Forelimb muscle (tissue), 1 donor: Measurements from ENCODE around the gene COL11A1. TPM values are rescaled to one million over a fixed set of nuclear protein-coding genes. Genes with fewer than 3 reads are reported as not detected.
"Not testable (repeated sequence)": the region's sequence is repeated elsewhere in the genome, so short reads cannot be mapped to it uniquely, and the experiment has no call there.

Experiments used
- DNase-seq: peaks from one replicate; pipeline ENCODE4 v3.0.0-alpha.2; 2013; ENCODE audit warnings: low read depth
- polyA plus RNA-seq: library from polyadenylated mRNA; unstranded; fragments of 120-200 nt; gene quantifications from one replicate; pipeline ENCODE4 v1.2.1, GENCODE V29; 2013; ENCODE audit not compliant: insufficient read length

COL11A1 gene
- 31.6 TPM for polyA plus RNA-seq

DNA sequence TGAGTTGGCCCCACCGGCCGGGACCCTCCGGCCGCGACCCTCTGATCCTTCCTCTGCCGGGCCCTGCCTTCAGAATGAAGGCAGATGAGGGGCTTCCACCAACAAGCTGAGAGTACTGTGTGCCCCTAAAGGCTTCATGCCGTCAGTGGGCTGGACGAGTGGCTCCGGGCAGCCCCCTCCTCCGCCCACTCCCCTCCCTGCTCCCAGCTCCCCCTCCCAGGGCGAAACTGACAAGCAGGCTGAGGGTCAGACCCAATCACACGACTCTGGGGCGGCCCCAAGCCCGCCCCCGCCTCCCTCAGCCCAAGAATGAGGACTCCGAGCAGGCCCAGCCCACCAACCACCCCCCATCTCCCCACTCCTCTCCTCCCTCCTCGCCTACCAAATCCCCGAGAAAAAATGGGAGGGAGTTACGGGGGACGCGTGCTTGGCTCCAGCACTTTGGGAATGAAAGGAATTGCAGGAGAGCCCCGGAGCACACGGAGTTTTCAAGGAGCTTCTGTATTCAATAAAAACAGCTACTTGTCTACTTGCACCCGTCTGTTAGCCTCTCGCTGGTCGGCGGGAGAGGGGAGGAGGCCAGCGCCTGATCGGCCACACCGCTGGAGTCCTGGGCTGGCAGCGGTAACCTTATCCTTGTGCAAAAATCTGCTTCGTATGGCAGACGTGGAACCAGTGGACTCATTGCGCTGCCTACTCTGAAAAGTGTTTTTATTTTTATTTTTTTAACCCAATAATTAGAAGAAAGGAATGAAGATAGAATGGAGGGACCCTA lies at the start of gene COL11A1:
TSS of gene COL11A1 (minus strand) at position 147 of the 775 bp plus-strand sequence. CDS start 344 bp downstream, outside the sequence.
- DNase-seq, result no peak

DNA sequence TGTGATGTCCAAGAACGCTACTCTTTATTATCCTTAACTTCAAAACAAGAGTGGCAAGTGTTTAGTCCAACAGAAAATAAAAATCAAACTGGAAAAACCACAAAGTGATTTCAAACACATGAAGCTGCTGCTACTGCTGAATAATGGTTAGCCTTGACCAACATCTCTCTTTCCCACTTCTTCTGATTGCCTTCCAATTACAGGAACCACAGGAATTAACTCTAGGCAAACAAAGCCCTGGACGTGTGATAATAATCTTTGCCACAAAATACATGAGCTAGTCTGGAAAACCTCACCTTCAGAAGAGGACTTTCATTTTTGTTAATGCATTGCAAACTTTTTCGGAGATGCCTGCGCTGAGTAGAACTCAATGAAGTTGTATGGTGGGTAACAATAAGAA lies 48.6 kb upstream of the COL11A1 start:
- DNase-seq, result no peak

DNA sequence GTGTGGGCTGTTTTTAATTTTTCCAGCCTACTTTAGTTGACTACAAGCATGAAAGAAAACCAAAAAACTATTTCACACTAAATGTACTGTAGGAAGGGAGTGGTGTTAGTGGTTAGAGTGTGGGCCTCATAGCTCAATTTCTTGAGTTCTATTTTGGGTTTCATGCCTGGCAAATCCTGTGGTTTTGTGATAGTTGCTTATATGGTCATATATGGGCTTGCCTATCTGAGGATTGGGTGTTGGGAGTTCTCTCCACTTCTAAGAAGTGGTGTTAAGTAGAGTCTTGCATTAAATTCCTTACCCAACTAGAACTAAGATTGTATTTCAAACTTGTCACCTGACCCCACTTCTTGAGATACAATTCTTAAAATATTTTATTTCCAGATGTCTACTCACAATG lies 37.8 kb upstream of the COL11A1 start:
- DNase-seq, result no peak

DNA sequence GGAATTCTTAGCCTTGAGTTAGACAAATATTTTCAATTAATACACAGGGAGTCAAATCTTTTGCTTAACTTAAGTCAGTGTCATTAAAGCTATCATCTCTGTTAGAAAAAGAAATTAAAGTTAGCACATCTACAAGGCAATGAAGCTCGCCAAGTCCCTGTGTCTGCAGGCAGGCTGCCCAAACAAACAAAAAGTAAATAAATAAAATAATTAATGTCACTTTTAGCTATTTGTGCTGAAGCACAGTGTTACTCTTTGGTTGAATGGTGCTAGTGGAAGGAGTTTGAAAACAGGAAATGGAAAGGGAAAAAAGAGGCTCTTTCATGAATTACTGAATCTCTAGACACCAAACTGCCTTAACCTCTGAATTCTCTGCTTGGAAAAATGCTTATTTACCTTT lies 37.1 kb upstream of the COL11A1 start:
- no peak for DNase-seq

DNA sequence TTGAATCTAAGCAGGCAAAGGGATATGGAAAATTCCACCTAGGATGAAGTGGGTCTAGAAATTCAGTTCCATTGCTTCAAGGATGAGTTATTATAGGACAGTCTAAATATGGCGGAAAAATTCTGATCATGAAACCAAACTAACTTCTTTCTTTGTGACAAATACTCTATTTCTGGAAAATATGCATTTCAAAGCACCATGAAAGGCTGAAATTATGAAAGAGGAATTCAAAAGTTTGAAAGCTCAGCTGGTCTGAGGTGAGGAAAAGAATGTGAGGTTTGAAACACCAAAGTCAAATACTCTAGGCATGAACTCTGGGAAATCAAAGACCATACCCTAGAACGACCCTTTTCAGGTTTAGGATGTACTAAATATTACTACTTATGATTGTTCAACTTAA lies 36.4 kb upstream of the COL11A1 start:
- DNase-seq, result no peak

DNA sequence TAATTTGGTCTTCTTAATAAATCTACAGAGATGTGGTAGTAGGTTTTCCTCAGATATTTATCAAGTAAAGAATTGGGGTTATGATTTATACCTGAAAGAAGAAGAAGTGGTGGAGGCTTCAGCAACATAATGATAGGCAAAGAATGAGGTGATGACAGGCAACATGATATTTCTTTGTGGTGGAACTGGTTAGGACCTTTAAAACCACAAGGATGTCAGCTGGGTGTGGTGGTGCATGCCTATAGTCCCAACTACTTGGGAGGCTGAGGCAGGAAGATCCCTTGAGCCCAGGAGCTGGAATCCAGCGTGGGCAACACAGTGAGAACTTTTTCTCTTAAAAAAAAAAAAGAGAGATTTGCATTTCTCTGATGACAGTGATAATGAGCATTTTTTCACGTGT lies 34.1 kb upstream of the COL11A1 start:
- DNase-seq, result no peak

DNA sequence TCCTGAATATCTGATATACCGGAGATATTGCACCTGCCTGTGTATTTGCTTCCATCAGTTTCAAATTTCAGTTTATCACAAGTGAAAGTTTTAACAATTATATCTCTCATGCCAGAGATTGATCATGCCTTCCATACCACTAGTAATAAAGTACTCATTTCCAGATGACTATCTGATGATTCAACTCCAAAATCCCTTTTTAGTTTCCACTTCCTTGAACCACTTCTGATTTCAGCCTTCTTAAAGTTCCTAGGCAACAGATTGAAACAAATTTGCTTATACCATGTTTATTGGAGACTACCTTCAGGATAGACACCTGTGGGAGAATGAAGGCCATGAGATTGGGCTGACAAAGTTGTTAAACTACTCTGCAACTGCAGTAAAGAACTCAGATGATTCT lies 21.5 kb upstream of the COL11A1 start:
- no peak for DNase-seq

DNA sequence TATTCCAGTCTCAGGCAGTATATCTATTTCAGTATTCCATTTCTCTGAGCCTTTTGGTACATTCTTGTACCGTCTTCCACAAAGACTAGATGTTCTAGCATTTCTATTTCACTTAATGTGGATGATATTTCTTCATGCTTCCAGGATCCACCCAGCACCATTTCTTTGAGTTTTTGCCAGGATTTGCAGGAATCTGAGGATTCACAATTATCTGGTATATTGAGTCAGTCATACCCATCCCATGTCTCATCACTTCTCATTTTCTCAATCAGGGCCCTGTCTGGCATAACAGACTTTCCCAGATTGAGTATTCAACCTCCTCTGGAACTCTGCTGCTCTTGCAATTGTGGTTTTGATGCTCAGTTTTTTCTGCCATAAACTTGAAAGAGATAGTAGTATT lies 20.9 kb upstream of the COL11A1 start:
- no peak for DNase-seq

DNA sequence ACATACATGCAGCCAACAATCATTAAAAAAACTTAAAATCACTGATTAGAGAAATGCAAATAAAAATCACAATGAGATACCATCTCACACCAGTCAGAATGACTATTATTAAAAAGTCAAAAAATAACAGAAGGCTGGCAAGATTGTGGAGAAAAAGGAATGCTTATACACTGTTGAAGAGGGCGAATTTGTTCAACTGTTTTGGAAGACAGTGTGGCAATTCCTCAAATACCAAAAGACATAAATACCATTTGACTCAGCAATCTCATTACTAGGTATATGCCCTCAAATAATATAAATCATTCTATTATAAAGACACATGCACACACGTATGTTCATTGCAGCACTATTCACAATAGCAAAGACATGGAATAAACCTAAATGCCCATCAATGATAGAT lies 19.9 kb upstream of the COL11A1 start:
- not testable (repeated sequence) for DNase-seq

DNA sequence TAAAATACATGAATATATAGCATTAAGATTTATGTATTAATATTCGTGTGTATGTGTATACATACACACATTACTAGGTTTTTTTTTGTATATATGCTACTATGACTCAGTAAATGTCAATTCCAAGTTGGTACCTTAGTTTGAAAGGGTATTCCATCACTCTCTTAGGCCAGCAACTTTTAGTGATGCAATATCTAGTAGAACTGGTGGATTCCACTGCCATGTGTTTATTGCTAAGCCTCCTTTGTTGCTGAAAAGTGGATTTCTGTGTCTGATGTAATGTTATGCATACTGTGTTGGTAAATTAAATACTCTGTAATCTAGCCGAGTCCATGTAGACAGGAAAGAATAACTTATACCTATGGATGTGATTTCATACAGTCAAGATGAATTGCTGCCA lies 16.9 kb upstream of the COL11A1 start:
- no peak for DNase-seq

DNA sequence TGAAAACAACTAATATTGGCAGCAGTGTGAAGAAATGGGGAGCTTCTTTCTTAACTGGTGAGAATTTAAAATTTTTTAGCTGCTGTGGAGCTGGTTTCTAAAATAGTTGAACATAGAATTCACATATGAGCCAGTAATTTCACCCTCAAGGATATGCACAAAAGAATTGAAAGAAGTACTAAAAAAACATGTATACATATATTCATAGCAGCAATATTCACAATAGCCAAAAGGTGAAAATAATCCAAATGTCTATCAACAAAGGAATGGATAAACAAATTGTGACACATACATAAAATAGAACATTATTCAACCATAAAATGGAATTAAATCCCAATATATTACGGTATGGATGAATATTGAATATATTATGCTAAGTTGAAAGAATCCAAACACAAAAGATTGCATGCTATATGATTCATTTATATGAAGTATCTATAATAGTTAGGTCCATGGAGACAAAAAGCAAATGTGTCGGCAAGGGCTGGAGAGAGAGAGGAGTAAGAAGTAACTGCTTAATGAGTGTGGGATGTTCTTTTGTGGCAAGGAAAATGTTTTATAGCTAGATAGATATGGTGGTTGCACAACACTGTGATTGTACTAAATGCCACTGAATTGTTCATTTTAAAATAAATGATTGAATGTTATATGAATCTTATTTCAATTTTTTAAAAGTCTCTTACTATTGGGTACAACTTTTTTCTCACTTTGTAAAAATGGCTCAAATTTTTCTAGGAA lies 14.8 kb upstream of the COL11A1 start:
- no peak for DNase-seq

DNA sequence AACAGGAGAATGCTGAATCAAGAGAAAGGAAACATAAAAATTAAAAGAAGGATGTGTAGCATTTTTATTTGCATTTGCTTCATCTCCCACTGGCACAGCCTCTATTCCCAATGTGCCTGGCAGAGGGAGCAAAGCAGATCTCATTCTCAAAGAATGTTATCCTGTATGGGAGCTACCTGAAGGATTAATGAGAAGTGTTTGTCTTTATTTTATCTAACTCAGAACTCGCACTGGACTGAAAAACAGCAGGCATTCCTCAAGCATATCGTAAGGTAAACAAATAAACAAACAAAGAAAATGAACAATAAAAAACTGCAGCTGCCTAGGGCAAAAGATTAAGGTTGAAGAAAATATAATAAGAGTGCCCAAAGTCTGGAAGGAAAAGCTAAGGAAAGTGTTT lies 12.7 kb upstream of the COL11A1 start:
- no peak for DNase-seq

DNA sequence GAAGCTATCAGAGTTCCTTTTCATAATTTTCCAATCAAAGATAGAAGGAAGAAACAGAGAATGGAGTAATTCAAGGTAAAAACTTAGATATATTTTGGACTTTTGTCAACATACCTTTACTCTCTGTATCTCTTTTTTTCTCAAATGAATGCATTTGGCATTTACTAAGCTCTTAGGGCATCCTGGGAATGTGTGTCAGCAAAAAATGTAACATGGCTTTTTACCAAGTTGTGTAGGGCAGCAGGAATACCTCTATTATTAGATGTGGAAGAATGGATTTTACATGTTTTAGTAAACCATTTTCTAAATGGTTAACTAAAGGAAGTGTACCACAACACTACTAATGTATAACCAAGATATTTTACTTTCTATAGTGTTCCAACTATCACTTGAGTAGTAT lies 4.2 kb upstream of the COL11A1 start:
- no peak for DNase-seq

DNA sequence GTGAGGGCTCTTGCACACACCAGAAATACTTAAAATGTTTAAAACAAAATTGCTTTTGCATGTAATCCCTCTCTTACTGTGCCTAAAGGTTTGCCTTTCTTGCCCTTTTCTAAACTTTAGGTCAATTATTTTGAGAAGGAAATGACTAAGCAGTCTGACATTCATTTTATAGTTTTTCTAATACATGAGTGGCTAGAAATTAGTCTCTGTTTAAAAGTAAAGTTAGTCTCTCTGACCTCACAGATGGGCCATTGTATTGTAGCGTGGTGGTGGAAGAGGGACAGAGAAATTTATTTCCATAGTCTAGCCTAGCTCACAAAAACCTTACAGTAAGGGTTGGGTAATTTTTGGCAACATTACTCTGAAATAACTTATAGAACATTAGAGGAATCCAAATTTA lies 3.6 kb upstream of the COL11A1 start:
- no peak for DNase-seq

DNA sequence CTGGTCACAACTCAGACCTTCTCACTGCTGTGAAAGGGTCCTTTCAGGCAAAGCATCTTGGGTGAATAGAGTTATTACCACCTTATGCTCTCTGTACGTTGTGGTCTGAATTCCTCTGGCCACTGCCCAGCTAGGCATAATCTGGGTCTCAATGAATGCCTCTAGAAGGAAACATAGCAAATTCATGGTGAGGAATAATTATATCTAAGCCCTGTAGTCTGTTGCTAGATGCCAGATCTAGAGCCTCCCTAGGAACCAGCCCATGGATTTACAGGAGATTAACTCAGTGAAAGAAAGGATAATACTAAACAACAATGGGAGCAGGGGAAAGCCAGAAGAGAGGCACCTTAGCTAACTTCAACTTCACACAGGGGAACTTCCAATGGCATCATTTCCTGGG lies 2.4 kb upstream of the COL11A1 start:
- DNase-seq, result no peak

DNA sequence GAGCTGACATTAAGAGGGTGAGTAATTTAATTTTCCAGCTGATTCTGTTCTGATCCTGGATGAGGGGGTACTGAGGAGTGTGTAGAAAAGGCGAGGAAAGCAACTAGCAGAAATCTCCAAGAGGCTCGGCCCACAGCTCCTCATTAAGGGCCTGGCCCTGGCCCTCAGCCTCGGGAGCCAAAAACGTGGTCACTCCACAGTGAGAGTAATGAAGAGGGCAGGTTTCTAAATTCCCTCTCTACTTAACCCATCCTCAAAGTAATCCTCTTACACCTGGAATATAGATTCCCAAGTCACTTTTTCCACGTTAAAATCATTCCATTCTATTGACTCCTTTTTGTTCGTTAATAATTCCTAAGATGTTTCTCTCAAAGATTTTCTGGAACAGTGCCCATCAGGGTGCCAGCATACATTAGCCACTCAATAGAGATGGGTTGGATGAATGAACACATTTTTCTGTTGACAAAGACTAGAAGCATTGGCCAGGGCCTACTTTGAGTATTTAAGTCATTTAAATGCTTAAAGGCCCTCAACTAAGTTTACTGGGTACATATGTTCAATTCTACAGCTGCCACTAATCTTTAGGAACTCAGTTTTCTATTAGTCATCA lies 1.1 kb upstream of the COL11A1 start:
- no peak for DNase-seq

DNA sequence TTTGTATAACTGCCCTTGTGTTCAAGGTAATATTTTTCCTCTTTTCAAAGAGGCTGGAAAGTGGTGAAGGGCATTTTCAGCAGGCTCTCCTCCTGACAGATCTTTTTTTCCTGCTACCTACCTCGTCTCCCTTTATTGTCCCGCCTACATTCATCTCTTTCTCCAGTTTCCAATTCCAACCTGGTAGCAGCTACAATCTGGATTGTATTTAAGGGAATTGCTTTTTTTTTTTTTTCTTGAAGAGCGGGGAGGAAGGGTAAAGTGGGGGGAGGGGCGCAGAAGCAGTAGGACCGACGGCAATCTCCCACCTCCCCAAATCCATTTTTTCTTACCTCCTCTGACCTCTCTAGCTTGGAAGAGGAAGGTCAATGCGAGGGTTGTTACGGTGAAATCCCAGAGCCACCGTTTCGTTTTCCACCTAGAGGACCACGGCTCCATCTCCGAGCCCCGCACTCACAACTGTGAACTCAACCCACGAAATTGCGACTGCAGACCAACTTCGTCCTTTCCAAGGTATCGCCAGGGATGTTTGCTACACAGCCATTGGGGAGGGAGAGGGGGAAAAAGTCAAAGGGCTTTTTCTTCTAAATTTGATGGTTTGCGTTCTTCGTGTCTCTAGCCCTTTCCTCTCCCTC lies 464 bp downstream of the COL11A1 start:
- DNase-seq, result no peak

DNA sequence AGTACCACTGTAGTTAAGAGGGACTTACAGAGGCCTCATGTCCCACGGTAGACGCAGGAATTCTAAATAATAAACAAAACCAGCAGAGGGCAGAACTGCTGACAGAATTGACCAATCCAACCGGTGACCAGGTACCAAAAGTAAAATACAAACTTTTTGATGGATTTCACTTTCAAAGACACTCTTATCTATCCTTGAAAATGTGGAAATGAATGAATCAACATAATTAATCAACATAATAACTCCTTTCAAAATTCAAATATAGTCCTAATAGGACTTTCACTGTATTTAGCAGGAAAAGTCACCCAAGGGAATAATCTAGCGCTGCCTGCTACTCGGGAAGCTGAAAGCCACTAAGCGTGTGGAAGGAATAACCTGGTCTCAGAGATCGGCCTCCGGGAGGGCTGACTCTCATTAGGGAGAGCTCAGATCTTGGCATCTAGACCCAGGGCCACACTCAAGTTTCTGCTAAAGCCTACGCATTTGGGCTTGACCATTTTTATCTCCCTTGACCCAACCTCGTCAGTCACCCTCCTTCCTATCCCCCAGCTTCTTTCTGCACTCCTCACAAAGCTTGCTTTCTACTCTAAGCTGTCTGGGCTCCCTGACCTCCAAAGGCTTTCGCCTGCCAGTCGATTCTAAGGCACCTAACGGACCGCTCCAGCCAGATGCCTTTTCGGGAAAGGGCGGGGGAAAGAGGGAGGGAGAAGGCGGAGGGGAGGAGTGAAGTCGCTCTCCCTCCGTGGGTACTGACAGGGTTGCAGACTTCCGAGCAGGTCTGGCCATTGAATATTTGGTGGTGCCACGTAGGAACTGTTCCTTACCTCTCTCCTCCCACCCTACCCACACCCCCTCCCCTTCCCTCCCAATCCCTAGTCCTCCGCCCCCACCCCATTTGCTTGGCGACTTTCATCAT lies 1.6 kb downstream of the COL11A1 start:
- DNase-seq, result no peak

DNA sequence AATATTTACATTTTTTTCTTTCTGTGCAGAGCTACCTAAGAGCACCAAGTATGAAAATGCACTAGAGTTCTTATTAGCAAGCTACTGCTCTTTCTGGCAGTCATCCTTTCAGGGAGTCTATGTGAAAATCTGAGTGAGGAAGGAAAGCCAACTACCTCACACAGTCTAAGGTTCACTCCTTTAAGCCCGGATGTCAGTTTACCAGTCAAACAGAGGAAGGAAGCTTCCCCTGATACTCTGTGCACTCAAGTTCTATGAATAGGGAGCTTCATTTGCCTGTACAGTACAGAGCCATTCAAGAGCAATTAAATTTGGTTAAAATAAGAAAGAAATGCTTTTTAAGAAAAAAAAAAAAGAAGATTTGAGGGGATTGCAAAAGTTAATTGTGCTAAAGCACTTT lies 6.9 kb downstream of the COL11A1 start:
- no peak for DNase-seq

DNA sequence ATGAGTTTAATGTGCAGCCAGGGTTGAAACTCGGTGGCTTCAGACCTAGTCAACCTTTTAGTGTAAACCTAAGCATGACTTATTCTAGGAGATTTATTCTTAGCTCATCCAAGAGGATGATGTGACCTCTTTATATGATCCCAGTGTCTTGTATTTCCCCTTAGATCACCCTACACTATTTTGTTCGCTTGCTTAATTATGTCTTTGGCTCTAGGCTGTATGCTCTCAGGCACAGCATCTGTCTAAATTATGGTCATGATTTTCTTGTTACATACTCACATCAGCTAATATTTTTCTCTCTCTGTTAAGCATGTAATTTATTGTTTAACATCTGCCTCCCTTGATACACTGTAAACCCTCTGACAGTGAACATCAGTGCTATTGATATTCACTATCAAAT lies 19.1 kb downstream of the COL11A1 start:
- no peak for DNase-seq

DNA sequence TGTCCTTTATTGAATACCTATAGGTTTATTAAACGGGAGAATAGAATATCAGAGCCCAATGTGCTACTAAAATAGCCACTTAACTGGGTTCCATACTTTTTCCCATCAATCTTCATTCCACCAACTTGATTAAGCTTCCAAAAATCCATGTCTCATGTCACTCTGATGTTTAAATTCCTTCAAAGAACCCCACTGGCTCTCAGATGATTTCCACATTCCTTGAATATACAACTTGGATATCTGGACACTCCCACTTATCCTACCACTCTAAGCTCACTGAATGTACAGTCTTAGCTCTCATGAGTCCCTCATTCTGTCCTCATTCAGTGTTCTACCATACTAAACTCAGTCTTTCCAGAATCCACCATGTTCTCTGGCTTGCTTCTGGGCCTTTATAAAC lies 21.1 kb downstream of the COL11A1 start:
- DNase-seq, result no peak
